OCI-LY1 (cell line): ENCODE results near the gene MPZ.

Source experiments
- CTCF ChIP-seq: fragments of 200-600 bp; sonication (generic), shearing (Covaris generic); IDR thresholded peaks from 2 replicates; pipeline ENCODE4 v1.5.1; 2017; ENCODE audit warnings: mild to moderate bottlenecking, antibody characterized with exemption, low read length, moderate library complexity, mixed read lengths
- EZH2 ChIP-seq: fragments of 200-600 bp; sonication (generic), shearing (Covaris generic); IDR thresholded peaks from 2 replicates; pipeline ENCODE4 v1.8.0; 2017; ENCODE audit warnings: borderline replicate concordance, mixed run types, mild to moderate bottlenecking, antibody characterized with exemption, low read length, moderate library complexity, mixed read lengths

GRCh38 chr1:161311595-161312181 is 1.9 kb upstream of the MPZ start:
- TF ChIP-seq CTCF (no peak), EZH2 (no peak)
